SJSA1 (cell line): Measurements from ENCODE around the gene CNNM2. TPM values are rescaled to one million over a fixed set of nuclear protein-coding genes. Genes with fewer than 3 reads are reported as not detected.
"Not testable (repeated sequence)": the region's sequence is repeated elsewhere in the genome, so short reads cannot be mapped to it uniquely, and the experiment has no call there.

Experiments
- DNase-seq, 2 experiments: peaks; one replicate each; pipeline ENCODE4 v3.0.0-alpha.2; 2015 to 2020; ENCODE audit warnings: low spot score in 2 of 2, low read depth in 1 of 2
- H3K27ac ChIP-seq: fragments of 250-450 bp; sonication (Bioruptor Pico); 2 replicates; pipeline ENCODE4 v1.5.1; 2020; ENCODE audit warnings: mild to moderate bottlenecking, moderate library complexity
- H3K27me3 ChIP-seq: fragments of 250-450 bp; sonication (Bioruptor Pico); replicated peaks from 2 replicates; pipeline ENCODE4 v1.5.1; 2020; ENCODE audit warnings: mild to moderate bottlenecking, moderate library complexity
- H3K36me3 ChIP-seq: fragments of 250-450 bp; sonication (Bioruptor Pico); 2 replicates; pipeline ENCODE4 v1.5.1; 2020; ENCODE audit warnings: mild to moderate bottlenecking
- H3K4me1 ChIP-seq: fragments of 250-450 bp; sonication (Bioruptor Pico); replicated peaks from 2 replicates; pipeline ENCODE4 v1.6.1; 2021; ENCODE audit warnings: mild to moderate bottlenecking
- H3K4me3 ChIP-seq: fragments of 250-450 bp; sonication (Bioruptor Pico); 2 replicates; pipeline ENCODE4 v1.5.1; 2020; ENCODE audit warnings: mild to moderate bottlenecking
- H3K9me3 ChIP-seq: fragments of 250-450 bp; sonication (Bioruptor Pico); replicated peaks from 2 replicates; pipeline ENCODE4 v1.5.1; 2020; ENCODE audit warnings: mild to moderate bottlenecking
- total RNA-seq: library from RNA; depleted of rRNA; stranded (reverse); fragments of >200 nt; shearing (Covaris generic); gene quantifications from 2 replicates; pipeline ENCODE4 v1.2.3, GENCODE V29; 2014

The CNNM2 gene
- total RNA-seq, 1 experiment from 2014 or later, result 8.2 TPM

DNA sequence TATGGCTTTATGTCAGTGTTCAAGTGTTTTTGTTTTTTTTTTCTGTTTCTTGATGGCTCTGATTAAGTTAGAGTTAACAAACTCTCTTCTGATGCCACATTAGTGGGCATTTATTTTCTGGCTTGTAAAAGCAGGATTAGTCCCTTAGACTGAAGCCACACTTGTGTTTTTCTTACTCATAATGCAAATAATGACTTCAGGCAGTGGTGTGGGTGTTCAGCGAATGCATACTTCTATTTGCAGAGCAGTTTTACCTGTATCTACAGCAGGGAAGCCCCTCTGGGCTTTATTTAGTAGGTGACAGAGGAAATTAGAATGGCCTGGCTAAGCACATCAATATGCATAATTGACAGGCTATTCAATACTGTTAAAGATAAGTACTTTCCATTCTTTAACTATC is 79.9 kb downstream of the CNNM2 start:
- no peak for DNase-seq
- no peaks in the 10 kb centered on the region for H3K4me1 ChIP-seq
- H3K9me3 ChIP-seq, result no peaks in the 10 kb centered on the region
- no peak overlapping the region for H3K4me3 ChIP-seq
- no peaks in the 10 kb centered on the region for H3K36me3 ChIP-seq
- H3K27me3 ChIP-seq, result no peaks in the 10 kb centered on the region
- no peak overlapping the region for H3K27ac ChIP-seq

- H3K4me3 ChIP-seq, result no peak overlapping the region
- H3K27ac ChIP-seq, result no peak overlapping the region
- H3K4me1 ChIP-seq, result no peaks in the 10 kb centered on the region
- DNase-seq, result no peak
- no peaks in the 10 kb centered on the region for H3K9me3 ChIP-seq
- H3K27me3 ChIP-seq, result no peaks in the 10 kb centered on the region
- H3K36me3 ChIP-seq, result no peaks in the 10 kb centered on the region
These were observed 80.4 kb downstream of the CNNM2 start for GRCh38 chr10:102998399-102998907.

DNA sequence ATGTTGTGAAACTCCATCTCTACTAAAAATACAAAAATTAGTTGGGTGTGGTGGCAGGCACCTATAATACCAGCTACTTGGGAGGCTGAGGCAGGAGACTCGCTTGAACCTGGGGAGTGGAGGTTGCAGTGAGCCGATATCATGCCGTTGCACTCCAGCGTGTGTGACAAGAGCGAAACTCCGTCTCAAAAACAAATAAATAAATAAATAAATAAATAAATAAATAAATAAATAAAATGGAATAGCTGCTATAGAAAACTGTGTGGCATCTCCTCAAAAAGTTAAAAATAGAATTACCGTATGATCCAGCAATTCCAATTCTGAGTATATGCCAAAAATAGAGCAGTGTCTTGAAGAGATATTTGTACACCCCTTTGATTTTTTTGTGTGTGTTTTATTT is 82.0 kb downstream of the CNNM2 start:
- not testable (repeated sequence) for DNase-seq, H3K9me3 ChIP-seq, H3K4me1 ChIP-seq, H3K4me3 ChIP-seq, H3K27me3 ChIP-seq, H3K27ac ChIP-seq, H3K36me3 ChIP-seq

DNA sequence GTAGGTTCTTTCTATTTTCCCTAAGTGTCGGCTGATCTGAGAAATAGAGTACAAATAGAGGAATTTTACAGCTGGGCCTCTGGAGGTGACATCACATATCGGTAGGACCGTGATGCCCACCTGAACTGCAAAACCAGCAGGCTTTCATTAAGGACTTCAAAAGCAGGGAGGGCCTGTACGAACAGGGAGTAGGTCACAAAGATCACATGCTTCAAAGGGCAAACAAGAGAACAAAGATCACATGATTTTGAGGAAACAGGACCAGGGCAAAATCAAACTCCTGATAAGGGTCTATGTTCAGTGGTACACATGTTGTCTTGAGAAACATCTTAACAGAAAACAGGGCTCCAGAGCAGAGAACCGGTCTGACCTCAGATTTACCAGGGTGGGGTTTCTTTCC is 88.9 kb downstream of the CNNM2 start:
- no peaks in the 10 kb centered on the region for H3K27me3 ChIP-seq
- no peak overlapping the region for H3K4me3 ChIP-seq
- 0 out of 2 replicates have a peak, but pooled peaks cover 4% of the 10 kb centered on the region for H3K9me3 ChIP-seq
- no peak for DNase-seq
- no peak overlapping the region for H3K27ac ChIP-seq
- H3K4me1 ChIP-seq, result 0 out of 2 replicates have a peak, but pooled peaks cover 3% of the 10 kb centered on the region
- H3K36me3 ChIP-seq, result peaks cover 2% of the 10 kb centered on the region; the same call in 1 of the 2 replicates

DNA sequence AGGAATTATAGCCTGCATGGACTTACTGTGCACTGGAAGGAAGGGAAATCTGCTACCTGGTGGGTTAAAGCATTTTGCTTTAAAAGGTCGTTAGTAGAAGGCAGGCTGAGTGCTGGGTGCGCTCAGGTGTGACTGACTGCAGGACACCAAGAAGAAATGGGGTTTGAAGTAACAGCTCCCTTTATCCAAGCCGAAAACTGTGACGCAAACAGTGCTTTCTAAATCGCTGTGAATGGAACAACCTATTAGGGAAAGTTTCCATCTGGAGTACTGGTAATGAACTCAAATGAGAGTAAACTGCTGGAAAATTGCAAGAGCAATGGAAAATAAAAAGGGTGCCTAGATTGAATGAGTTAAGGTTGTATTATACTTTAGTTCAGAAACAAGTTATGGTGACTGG is 95.3 kb downstream of the CNNM2 start:
- Histone ChIP-seq H3K4me3 (no peak overlapping the region), H3K27me3 (no peaks in the 10 kb centered on the region), H3K36me3 (no peaks in the 10 kb centered on the region), H3K9me3 (no peaks in the 10 kb centered on the region), H3K4me1 (0 out of 2 replicates have a peak, but pooled peaks cover 3% of the 10 kb centered on the region), H3K27ac (no peak overlapping the region)
- DNase-seq, result no peak

DNA sequence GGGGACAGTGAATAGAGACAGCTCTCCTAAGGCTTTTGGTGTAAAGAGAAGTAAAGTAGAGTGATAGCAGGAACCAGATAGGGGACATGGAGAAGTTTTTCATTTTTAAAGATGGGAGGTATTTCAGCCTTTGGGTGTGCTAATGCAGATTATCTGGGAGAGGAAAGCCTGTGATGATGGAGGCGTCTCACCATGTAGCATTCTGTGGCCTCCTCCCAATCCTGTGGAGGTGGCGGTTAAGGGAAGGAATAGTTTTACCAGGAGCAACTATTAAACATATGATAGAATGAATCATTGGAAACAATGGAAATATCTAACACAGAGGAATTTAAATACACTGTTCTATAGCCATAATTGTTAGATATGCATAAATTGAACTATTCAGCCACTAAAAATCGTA is 101.3 kb downstream of the CNNM2 start:
- no peaks in the 10 kb centered on the region for H3K36me3 ChIP-seq
- DNase-seq, result no peak
- H3K9me3 ChIP-seq, result no peaks in the 10 kb centered on the region
- no peaks in the 10 kb centered on the region for H3K27me3 ChIP-seq
- no peak overlapping the region for H3K27ac ChIP-seq
- no peak overlapping the region for H3K4me3 ChIP-seq
- peaks cover 23% of the 10 kb centered on the region for H3K4me1 ChIP-seq

DNA sequence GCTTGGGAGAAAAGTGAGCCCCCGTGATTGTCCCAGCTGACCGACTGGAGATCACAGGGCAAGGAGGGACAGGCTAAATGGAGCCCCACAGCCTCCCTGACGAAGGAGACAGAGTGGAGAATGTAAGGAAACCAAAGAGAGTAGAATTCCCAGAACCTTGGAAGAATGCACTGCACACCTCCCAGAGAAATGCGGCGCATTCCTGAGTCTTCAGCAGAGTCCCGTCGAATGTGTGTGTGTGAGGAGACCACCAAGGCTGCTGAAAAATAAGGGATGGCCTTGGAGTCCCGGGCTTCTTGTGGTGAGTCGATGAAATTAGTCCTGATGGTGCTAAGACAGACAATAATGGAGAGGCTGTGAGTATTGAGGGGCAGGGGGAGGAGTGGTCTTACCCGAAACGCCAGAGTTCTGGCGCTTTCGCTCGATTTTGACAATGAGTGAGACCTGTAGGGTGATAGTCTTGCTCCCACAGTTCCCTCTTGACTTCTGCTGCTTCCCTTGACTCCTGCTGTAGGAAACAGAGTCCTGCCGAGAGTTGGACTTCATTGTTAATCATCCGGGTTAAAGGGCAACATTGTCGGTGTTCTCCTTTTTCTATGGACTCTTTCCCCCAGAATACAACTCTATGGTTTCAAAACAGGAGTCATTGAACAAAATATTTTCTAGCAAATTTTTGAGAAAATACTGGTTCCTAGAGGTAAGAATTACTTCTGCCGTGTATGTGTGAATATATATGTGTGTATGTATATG is 103.2 kb downstream of the CNNM2 start:
- peak; percentile 69 to 74 for DNase-seq
- H3K27me3 ChIP-seq, result no peaks in the 10 kb centered on the region
- no peaks in the 10 kb centered on the region for H3K9me3 ChIP-seq
- H3K4me1 ChIP-seq, result peaks cover 23% of the 10 kb centered on the region
- no peaks in the 10 kb centered on the region for H3K36me3 ChIP-seq
- peak overlapping the region; percentile 88 for H3K27ac ChIP-seq
- H3K4me3 ChIP-seq, result no peak overlapping the region

DNA sequence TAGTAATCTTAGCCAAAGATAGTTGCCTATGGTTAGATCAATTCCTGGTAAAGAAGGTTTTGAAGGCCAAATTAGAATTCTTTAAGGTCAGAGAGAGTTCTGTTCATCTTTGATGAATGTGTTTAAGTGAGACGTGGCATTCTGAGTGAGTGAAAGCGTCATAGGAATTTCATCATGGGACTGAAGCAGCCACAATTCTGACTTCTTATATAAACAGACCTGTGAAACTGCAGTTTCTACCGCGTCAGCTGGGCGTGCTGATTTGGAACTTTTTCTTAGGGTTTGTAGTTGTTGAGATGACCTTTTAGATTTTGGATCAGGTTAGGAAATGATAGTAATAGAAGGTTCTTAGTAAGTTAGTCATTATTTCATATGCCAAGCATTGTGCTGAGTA is 103.8 kb downstream of the CNNM2 start:
- no peaks in the 10 kb centered on the region for H3K36me3 ChIP-seq

GRCh38 chr10:103025696-103026095 is 107.6 kb downstream of the CNNM2 start:
- Histone ChIP-seq H3K4me1 (peaks cover 18% of the 10 kb centered on the region), H3K27ac (no peak overlapping the region), H3K36me3 (no peaks in the 10 kb centered on the region), H3K27me3 (no peaks in the 10 kb centered on the region), H3K4me3 (no peak overlapping the region), H3K9me3 (no peaks in the 10 kb centered on the region)
- DNase-seq, result no peak

More for the DNA sequence above, 103.8 kb downstream of the CNNM2 start:
- Histone ChIP-seq H3K9me3 (no peaks in the 10 kb centered on the region), H3K4me1 (peaks cover 23% of the 10 kb centered on the region), H3K27me3 (no peaks in the 10 kb centered on the region), H3K4me3 (no peak overlapping the region), H3K27ac (peak overlapping the region; percentile 88)
- DNase-seq, result peak; percentile 48 to 76

DNA sequence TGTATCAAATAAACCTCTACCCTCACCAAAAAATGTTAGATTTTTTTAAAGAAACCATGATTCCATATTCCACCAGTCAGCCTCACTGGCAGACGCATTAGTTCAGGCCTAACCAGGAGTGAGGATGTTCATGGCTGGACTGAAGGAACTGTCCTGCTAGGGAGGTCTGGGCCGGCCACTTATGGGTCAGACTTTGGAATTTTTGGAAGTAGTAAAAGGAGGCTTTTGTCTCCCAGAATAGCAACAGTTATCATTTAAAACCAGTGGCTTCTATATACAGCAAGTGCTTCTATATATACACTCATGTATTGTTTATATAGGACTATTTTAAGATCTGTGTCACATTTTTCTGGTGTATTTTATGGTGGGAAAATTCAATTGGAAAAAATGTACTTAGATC is 120.5 kb downstream of the CNNM2 start:
- no peaks in the 10 kb centered on the region for H3K27me3 ChIP-seq
- peak overlapping the region; percentile 63 for H3K27ac ChIP-seq
- peak in 1 of 2 experiments; percentile 27 for DNase-seq

DNA sequence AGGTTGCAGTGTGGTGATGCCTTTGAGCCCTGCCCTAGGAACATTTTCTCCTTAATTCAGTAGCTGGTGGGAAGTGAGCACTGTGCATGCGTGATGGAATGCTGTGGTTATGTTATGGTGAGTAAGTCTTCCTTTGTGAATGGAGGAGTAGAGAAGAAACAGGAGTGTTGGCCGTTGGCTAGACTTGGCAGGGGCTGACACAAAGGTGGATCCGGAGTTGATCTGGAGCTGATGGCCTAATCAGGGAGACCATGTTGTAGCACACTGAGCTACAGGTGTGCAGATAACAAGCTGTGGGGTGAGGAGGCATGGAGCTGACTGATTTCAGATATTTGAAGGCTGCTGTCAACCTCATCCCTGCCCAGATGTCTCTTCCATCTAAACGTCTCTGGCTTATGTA is 122.3 kb downstream of the CNNM2 start:
- no peaks in the 10 kb centered on the region for H3K27me3 ChIP-seq
- H3K9me3 ChIP-seq, result no peaks in the 10 kb centered on the region
- peak overlapping the region; percentile 63 for H3K27ac ChIP-seq
- DNase-seq, result peak; percentile 63 to 76
- H3K4me1 ChIP-seq, result peaks cover 43% of the 10 kb centered on the region
- no peak overlapping the region for H3K4me3 ChIP-seq
- no peaks in the 10 kb centered on the region for H3K36me3 ChIP-seq

More for the DNA sequence above, 120.5 kb downstream of the CNNM2 start:
- Histone ChIP-seq H3K36me3 (no peaks in the 10 kb centered on the region), H3K4me3 (no peak overlapping the region), H3K4me1 (peaks cover 33% of the 10 kb centered on the region), H3K9me3 (no peaks in the 10 kb centered on the region)

- Histone ChIP-seq H3K27ac (no peak overlapping the region), H3K27me3 (no peaks in the 10 kb centered on the region), H3K9me3 (no peaks in the 10 kb centered on the region), H3K4me3 (no peak overlapping the region), H3K36me3 (no peaks in the 10 kb centered on the region), H3K4me1 (peaks cover 44% of the 10 kb centered on the region)
- no peak for DNase-seq
These were observed 123.3 kb downstream of the CNNM2 start for GRCh38 chr10:103041391-103041790.

DNA sequence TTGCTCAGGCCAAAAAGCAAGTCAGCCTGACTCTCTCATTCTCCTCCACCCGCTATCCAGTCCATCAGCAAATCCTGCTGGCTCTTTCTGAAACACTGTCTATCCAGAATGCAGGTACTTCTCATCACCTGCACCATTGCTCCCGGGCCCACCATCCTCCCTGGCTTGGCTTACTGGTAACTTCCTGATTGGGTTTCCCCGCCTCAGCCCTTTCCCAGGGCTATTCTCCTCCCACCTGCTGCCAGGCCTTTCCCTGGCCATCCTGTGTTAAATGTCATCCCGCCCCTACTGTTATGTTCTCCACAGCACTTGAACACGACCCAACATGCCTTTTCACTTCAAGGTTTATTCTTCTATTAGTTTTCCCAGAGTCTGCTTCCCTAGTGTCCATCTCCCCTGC is 124.0 kb downstream of the CNNM2 start:
- H3K4me3 ChIP-seq, result no peak overlapping the region
- H3K9me3 ChIP-seq, result no peaks in the 10 kb centered on the region
- H3K4me1 ChIP-seq, result peaks cover 44% of the 10 kb centered on the region
- no peak overlapping the region for H3K27ac ChIP-seq
- no peaks in the 10 kb centered on the region for H3K36me3 ChIP-seq
- DNase-seq, result no peak
- no peaks in the 10 kb centered on the region for H3K27me3 ChIP-seq

GRCh38 chr10:103042908-103043307 is 124.8 kb downstream of the CNNM2 start:
- Histone ChIP-seq H3K27ac (no peak overlapping the region), H3K36me3 (no peaks in the 10 kb centered on the region), H3K4me1 (peaks cover 43% of the 10 kb centered on the region), H3K27me3 (no peaks in the 10 kb centered on the region), H3K4me3 (no peak overlapping the region), H3K9me3 (no peaks in the 10 kb centered on the region)
- DNase-seq, result no peak
